ENCODE data around the gene CTNNA3.
"Not testable (repeated sequence)": the region's sequence is repeated elsewhere in the genome, so short reads cannot be mapped to it uniquely, and the experiment has no call there.

CTNNA3 gene

GRCh38 chr10:67696029-67696428 lies at the start of gene CTNNA3:
Gene CTNNA3, minus strand, starts transcription at chr10:67696195.
- no peak for DNase-seq

DNA sequence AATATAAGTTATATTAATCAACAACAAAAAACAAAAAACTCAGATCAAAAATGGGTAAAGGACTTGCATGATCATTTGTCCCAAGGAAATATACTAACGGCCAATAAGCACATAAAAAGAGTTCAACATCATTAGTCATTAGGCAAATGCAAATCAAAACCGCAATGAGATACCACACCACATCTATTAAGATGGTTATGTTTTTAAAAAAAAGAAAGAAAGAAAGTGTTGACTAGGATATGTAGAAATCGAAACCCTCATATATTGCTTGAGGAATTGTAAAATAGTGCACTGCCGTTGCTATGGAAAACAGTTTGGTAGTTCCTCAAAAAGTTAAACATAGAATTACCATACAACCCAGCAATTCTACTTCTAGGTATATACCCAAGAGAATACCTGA lies 39.4 kb upstream of the CTNNA3 start:
- no peak for DNase-seq

DNA sequence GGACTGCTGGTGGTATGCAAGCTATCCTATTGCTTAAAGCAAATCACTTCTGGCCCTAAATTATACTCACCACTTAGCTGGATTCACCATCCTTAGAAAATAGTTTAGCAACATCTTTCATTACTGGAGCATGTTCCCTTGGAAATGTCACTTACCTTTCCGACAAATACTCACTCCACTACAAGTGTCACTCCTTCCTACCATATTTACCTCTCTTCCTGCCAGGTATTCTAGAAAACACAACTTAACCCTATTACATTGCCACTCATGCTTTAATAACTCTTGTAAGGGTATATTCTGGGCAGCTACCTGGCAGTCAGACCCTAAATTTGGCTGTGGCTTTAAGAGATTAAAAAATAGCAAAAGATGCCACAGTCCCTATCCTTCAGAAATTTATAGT lies 37.5 kb upstream of the CTNNA3 start:
- no peak for DNase-seq

- no peak for DNase-seq
Measured at GRCh38 chr10:67725567-67725966, 29.6 kb upstream of the CTNNA3 start.

GRCh38 chr10:67723601-67724000 lies 27.6 kb upstream of the CTNNA3 start:
- DNase-seq: no peak

DNA sequence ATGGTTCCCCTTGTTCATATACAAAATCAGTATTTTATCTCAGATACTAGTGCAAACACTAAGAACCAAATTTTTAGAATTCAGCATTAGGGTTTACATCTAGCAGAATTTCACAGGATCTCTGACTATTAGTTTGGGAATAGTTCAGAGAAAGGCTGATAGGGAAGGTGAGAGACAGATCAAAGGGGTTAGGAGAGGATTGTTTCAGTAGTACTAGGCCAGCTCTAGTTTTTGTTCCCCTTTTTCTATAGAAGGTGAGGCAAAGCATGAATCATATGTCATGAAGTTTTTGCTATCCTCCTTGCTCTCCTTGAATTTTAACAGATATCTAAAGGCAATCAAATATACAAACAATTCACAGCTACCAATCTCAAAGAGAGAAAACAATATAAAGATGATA lies 26.1 kb upstream of the CTNNA3 start:
- no peak for DNase-seq

GRCh38 chr10:67716455-67716854 lies 20.5 kb upstream of the CTNNA3 start:
- not testable (repeated sequence) for DNase-seq

DNA sequence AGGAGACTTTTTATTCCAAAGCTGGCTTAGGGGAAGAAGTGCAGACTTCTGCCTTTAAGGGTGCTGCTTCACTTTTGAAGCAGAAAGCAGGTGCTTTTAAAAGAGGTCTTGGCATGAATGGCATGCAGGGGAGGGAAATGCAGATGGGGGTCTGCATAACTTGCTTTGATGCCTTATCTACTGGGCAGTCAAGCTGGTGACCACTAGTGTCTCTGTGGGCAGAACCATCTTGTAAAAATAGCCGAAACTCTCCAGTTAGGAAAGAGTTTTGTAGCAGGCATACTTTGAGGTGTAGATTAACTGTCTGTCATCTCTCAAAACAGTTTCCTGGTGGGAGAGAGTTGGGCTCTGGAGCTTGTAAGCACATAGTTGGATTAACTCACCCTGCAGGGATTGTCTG lies 9.9 kb upstream of the CTNNA3 start:
- no peak for DNase-seq

DNA sequence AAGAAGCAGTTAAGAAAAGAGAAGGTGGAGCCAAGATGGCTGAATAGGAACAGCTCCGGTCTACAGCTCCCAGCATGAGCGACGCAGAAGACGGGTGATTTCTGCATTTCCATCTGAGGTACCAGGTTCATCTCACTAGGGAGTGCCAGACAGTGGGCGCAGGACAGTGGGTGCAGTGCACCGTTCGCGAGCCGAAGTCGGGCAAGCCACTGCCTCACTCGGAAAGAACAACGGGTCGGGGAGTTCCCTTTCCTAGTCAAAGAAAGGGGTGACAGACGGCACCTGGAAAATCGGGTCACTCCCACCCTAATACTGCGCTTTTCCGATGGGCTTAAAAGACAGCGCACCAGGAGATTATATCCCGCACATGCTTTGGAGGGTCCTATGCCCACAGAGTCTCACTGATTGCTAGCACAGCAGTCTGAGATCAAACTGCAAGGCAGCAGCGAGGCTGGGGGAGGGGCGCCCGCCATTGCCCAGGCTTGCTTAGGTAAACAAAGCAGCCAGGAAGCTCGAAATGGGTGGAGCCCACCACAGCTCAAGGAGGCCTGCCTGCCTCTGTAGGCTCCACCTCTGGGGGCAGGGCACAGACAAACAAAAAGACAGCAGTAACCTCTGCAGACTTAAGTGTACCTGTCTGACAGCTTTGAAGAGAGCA lies 3.7 kb upstream of the CTNNA3 start:
- DNase-seq: not testable (repeated sequence)

- DNase-seq: no peak
Measured at GRCh38 chr10:67698164-67698563, 2.2 kb upstream of the CTNNA3 start.

DNA sequence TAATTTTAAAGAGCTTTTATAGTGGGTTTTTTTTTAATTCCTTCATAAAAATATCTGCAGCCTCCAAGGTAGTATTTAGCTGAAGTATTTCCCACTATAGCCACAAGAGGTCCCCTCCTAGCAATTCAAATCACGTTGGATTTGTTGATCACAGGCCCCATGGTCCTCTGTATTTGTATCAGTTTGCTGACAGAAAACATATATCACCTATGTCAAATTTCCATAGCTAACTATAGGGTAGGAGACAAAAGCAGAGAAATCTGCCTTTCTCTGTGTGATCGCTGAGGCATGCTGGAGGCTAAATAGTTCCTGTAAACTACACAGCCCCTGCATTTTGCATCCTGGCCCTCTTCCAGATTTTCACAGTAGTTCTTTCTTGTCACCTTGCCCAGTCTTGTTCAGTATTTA lies 1.7 kb upstream of the CTNNA3 start:
- DNase-seq: no peak

DNA sequence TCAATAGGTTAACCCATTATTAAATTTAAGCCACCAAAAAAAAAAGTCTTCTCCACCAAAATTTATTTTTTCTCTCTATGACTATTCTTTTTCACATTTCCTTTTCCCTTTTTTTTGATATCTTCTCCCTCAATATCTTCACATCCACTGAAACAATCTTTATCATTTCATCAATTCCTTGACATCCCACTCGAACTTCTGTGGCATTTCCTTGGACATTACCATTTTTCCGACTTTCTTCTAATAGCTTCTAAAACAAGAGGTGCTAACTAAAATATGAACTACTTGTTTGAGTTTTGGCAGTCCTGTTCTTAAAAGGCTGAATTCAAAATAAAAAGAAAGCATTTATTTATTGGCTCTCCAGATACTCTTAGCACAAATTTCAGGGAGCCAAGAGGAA lies 684 bp upstream of the CTNNA3 start:
- DNase-seq: no peak

DNA sequence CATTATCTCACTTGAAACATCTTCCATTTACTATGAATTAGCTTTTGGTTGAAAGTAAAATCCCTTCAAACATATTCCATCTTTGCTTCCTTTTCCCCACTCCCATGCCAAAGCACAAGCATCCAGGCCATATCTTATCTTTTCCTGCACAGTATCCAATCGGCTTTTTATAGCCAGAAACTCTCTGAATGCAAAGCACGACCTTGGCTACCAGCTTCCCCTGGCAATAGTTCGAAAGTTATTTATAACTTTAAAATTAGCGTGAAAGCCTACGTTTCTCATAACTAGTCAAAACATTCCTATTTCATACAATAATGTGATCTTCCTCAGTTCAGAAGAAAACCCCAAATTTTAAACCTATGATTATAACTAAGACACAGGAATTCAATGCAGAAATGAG lies 440 bp downstream of the CTNNA3 start:
- DNase-seq: no peak

GRCh38 chr10:67691861-67692260 lies 4.1 kb downstream of the CTNNA3 start:
- DNase-seq: not testable (repeated sequence)

GRCh38 chr10:67690540-67690939 lies 5.5 kb downstream of the CTNNA3 start:
- DNase-seq: not testable (repeated sequence)

DNA sequence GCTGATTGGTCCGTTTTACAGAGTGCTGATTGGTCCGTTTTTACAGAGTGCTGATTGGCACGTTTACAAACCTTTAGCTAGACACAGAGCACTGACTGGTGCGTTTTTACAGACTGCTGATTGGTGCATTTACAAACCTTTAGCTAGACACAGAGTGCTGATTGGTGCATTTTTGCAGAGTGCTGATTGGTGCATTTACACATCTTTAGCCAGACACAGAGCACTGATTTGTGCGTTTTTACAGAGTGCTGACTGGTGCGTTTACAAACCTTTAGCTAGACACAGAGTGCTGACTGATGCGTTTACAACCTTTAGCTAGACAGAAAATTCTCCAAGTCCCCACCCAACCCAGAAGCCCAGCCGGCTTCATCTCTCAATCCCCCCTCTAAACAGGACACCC lies 11.9 kb downstream of the CTNNA3 start:
- DNase-seq: not testable (repeated sequence)

DNA sequence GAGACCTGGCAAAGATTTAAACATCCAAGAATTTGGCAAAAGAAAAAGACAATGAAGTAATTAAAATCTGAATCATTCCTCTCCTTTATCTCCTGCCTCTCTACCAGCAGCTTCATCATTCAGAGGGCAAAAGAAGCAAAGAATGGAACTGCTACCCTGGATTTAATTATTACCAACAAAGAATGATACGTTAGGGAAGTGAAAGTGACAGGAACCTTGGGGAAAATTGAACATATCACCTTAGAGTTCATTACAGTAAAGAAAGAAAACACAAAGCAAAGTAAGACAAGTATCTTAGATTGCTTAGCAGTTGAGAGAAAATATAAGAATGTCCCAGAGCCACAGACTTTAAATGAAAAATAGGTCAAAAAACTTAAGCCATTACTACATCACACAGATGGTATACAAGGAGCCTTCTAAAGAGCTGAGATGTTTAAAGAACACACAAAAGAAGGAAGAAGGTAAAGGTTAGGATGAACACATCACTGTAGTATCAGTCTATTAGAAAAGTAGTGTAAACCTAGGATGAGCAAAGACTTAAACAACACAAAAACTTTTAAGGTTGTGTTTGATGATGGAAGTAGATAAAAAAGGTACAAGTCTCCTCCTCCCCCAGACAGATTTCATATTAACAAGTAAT lies 17.5 kb downstream of the CTNNA3 start:
- DNase-seq: no peak

DNA sequence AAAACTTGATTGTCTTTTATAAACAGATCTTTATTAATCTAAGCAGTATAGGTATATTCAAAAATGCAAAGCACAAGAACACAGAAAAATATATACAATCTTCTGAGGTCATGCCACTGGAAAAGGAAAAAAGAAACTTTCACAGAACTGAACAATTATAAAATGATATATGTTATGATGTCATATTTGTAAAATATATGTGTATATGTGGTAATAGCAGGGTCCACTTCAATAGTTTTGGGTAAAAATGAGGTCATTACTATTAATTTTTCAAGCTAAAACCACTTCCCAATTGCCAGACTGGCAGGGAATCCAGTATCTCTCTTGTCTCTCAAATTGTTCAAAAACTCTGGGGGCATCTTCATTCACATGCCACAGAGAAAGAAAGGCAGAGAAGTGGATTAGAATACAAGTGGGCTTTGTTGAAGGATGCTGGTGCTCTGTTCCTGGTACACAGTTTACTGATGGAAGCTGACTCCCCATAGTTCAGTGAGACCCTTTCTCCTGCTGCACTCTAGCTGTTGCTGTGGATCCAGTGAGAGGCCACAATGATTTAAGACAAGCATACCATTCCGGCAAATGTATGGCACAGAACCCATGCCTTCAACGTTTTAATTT lies 19.7 kb downstream of the CTNNA3 start:
- DNase-seq: no peak

DNA sequence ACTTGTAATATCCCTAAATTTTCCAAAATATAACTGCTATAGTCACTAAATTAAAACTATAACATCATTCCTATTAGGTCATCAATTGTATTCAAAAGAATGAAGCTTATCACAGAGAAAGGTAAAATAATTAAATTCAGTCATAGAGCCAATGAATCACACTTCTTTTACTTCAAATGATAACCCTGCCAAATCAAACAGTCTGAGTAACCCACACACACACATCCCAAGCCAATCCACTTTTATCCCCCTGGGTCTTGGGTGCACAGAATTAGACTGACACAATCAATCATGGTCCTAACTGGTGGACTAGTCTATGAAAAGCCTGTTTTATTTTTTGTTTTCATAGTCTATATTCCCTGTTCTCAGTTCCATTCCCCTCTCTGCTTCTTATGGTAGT lies 25.6 kb downstream of the CTNNA3 start:
- DNase-seq: no peak

DNA sequence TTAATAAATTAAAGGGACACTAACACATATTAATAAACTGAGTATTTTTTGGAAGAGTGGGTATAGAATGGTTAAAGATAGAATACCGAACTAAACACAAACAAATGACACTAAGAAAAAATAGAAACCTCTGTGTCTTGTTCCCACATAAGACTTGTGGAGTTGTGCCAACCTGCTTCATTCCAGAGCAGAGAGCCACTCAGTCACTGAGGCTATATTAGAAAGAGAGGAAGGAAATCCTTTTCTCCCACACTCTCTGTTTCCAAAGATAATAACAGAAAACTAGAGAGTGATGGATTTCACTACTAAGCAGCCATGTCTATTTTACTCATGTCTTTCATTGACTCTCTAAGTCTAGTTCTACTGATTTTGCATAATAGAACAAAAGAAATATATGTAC lies 26.0 kb downstream of the CTNNA3 start:
- no peak for DNase-seq

- no peak for DNase-seq
Measured at GRCh38 chr10:67668448-67668847, 27.5 kb downstream of the CTNNA3 start.

DNA sequence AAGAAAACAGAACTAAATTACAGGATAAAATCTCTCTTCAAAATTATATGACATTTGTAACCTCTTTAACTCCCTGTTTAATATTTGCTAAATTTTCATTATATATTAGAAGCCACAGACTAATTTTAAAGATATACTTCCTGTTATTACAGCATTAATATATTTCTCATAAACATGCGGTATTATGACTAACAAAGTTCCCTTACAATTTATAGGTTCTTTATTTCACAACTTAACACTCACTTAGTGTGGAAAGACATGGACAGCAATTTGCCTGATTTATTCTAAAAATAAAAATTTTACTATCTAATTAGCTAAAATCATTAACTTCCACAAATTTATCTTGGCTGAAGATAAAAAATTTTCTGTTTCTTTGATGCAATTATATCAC lies 29.0 kb downstream of the CTNNA3 start:
- no peak for DNase-seq

- DNase-seq: no peak
Measured at GRCh38 chr10:67666416-67667034, 29.5 kb downstream of the CTNNA3 start.

DNA sequence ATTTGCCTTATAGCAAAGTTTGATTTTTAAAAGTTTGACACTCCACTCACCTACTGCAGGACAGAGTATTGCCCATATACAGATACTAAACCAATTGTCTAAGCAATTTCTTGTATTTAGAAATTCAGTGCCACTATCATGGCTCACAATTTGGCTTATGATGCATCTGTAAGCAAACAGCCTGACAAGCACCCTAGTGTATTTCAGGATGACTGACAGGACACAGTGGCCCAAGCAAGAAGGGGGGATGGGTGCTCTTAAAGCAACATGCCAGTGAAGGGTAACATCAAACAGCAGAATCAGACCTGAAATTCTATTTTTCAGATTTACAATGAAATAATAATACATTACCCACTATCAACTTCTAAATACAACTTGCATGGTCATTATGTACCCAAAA lies 30.5 kb downstream of the CTNNA3 start:
- DNase-seq: no peak
